HG03039 (cell line): ENCODE measurements around the gene MAP3K21.

ENCODE experiments used
- ATAC-seq: cut with Tn5 transposase; IDR thresholded peaks from one replicate; pipeline ENCODE4 v1.9.1; 2021; ENCODE audit warnings: mild to moderate bottlenecking, moderate library complexity; ENCODE audit not compliant: unreplicated experiment

MAP3K21 gene

DNA sequence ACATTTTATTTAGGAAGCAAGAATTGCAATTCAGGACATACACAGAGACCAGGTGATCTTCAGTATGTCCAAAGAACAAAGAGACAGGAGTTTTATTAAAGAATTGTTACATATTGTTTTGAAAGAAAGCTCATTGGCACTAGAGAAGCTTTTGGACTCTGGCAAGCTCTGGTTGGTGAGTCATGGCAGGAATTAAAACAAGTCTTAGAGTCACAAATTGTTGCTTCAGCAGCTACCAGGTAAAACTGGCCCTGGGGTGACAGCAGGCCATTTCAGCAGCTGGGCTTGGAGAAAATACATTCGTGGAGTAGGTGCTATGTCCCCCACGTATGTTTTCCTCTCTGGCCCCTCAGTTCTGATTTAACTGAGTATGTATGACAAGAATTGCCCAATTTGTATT is 58.8 kb downstream of the MAP3K21 start:
- ATAC-seq = no peak

GRCh38 chr1:233387585-233387984 is 60.1 kb downstream of the MAP3K21 start:
- ATAC-seq = no peak

GRCh38 chr1:233389169-233389568 is 61.6 kb downstream of the MAP3K21 start:
- ATAC-seq = no peak

GRCh38 chr1:233389893-233390292 is 62.4 kb downstream of the MAP3K21 start:
- no peak for ATAC-seq

DNA sequence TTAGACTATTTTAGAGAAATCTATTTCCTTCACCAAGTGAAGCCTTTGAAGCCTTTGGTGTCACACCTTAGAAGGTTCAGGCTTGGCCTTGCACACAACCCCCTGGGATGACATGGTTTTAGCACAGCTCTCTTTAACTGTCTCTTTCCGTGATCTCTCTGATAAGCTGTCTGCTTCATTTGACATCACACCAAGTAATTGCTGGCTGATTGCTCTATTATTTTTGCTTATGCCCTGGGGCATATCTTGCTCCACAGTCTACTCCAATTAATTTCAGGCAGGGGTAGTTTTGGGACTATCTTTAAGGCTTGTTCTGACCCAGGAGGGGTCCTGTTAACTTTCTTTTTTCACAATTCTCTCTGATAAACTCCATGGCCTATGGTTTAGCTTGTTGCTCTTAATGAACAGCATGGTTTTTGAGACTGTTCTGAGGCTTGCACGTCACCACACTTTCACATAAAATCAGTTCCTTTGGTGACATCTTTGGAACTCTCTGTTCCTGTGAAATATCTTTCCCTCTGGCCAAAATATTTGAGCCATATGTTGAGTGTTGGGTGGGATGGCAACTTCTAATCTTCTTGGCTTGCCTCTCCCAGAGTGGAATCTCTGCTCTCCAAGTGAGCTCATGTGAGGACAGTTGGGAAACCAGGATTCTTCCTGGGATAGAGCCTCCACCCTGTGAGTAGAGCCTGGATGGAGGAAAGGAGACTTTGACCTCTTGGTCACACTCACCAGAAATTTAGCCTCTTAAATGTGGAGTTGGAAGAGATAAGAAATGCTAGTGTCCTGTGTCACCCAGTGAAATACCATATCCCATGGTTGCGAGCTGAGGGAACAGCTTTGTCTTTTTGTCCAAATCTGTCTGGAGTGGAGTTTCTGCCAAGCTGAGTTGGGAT is 63.6 kb downstream of the MAP3K21 start:
- ATAC-seq = no peak

GRCh38 chr1:233393084-233393840 is 65.7 kb downstream of the MAP3K21 start:
- no peak for ATAC-seq

- no peak for ATAC-seq
Measured at GRCh38 chr1:233393926-233394680, 66.6 kb downstream of the MAP3K21 start.

GRCh38 chr1:233394860-233395717 is 67.6 kb downstream of the MAP3K21 start:
- no peak for ATAC-seq

- ATAC-seq = no peak
Measured at GRCh38 chr1:233395863-233396646, 68.5 kb downstream of the MAP3K21 start.

- no peak for ATAC-seq
Measured at GRCh38 chr1:233406339-233406960, 78.9 kb downstream of the MAP3K21 start.

DNA sequence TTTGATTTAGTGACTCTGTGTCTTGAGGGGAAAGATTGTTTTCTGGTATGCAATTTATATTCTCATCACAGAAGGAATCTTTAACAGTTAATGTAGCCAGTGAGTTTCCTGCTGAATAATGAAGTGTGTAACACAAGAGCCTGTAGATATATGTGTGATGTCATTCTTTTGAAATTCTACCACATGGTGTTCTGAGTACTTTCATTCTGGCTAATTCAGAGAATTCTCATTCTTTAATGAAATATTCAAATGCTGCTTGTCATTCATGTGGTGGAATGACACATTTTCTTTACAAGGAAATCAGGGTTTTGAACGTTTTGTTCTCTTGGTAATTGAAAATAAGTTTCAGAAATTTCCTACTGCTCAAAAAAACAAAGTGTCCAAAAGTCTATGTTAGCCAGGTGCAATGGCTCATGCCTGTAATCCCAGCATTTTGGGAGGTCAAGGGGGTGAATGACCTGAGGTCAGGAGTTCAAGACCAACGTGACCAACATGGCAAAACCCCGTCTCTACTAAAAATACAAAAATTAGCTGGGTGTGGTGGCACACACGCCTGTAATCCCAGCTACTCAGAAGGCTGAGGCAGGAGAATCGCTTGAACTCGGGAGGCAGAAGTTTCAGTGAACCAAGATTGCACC is 79.6 kb downstream of the MAP3K21 start:
- no peak for ATAC-seq

- ATAC-seq = no peak
Measured at GRCh38 chr1:233409540-233409939, 82.0 kb downstream of the MAP3K21 start.

GRCh38 chr1:233410906-233411305 is 83.4 kb downstream of the MAP3K21 start:
- no peak for ATAC-seq

DNA sequence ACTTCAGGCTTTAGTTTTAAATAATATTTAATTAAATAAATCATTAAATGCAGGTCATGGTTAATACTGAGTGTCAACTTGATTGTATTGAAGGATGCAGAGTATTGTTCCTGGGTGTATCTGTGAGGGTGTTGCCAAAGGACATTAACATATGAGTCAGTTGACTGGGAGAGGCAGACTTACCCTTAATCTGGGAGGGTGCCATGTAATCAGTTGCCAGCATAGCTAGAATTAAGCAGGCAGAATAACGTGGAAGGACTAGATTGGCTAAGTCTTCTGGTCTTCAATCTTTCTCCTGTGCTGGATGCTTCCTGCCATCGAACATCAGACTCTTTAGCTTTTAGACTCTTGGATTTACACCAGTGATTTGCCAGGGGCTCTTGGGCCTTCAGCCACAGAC is 85.3 kb downstream of the MAP3K21 start:
- no peak for ATAC-seq

GRCh38 chr1:233421293-233421692 is 93.8 kb downstream of the MAP3K21 start:
- ATAC-seq = no peak

DNA sequence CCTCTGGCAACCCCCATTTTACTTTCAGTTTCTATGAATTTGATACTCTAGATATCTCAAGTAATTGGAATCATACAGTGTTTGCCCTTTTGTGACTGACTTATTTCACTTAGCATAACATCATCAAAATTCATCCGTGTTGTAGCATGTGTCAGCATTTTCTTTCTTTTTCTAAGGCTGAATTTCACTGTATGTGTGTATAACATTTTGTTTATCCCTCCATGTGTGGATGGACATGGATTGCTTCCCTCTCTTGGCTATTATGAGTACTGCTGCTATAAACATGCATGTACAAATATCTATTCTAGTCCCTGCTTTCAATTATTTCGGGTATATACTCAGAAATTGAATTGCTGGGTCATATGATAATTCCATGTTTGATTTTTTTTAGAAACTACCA is 97.3 kb downstream of the MAP3K21 start:
- no peak for ATAC-seq

GRCh38 chr1:233427907-233428306 is 100.4 kb downstream of the MAP3K21 start:
- ATAC-seq = no peak

DNA sequence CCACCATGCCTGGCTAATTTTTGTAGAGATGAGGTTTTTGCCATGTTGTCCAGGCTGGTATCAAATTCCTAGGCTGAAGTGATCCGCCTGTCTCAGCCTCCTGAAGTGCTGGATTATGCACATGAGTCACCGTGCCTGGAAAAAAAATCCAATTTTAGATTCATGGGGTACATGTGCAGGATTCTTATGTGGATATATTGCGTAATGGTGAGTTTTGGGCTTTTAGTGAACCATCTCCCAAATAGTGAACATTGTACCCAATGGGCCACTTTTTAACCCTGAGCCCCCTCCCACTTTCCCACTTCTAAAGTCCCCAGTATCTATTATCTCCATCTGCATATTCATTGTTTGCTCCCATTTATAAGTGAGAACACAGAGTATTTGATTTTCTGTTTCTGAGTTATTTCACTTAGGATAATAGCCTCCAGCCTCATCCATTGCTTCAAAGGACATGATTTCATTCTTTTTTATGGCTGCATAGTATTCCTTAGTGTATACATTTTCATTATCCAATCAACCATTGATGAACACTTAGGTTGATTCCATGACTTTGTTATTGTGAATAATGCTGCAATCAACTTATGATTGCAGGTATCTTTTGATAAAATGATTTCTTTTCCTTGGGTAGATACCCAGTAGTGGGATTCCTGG is 104.4 kb downstream of the MAP3K21 start:
- ATAC-seq = no peak
